GM19043 (cell line): Measurements from ENCODE around the gene TADA3.

ENCODE experiments used
- ATAC-seq: cut with Tn5 transposase; IDR thresholded peaks from one replicate; pipeline ENCODE4 v1.9.1; 2021; ENCODE audit warnings: low read depth; ENCODE audit not compliant: unreplicated experiment

Gene TADA3

DNA sequence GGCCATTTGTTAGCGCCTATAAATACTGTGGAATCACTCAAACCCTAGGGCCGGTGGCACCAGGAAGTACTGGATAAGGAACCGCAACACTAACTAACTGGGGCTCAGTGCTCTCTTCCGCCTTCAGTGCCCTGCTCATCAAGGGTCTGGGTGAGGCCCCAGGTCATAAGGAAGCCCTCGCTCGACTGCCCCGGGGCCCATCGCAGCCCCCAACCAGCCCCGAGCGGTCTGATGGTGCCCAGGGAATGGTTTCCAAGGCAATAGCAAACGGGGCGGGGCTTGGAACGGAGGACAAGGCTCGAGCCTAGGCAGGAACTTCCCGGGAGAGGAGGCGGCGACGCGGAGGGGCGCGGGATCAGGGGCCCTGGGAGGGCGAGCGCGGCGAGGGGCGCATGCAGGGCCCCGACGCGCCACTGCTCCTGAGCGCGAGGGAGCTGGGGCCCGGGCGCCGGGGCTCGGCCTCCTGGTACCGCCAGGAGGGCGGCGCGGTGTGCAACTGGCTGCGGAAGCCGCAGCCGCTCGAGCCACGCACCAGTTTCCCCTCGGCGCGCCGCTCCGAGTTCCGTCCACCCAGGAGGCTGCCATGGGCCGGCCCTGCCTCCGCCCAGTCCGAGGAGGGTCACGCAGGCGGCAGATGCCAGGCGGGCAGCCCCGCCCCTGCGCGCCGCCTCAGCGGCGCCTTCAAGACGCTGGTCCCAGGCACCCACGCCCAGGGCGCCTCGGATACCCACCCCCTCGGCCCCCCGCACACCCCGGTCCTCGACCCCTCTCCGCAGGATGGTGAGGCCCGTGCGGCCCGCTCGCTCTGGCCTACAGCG, 17.6 kb upstream of the TADA3 start, which contains the start of gene TTLL3:
TTLL3 (plus strand) TSS at position 648 of the 818 bp plus-strand sequence. CDS start 400 bp downstream, outside the sequence.
- peak; percentile 44 for ATAC-seq

GRCh38 chr3:9809239-9809614, 17.0 kb upstream of the TADA3 start:
- ATAC-seq = no peak

GRCh38 chr3:9808345-9809037, 16.2 kb upstream of the TADA3 start:
- no peak for ATAC-seq

- no peak for ATAC-seq
Observed at GRCh38 chr3:9807981-9808344, 15.7 kb upstream of the TADA3 start.

DNA sequence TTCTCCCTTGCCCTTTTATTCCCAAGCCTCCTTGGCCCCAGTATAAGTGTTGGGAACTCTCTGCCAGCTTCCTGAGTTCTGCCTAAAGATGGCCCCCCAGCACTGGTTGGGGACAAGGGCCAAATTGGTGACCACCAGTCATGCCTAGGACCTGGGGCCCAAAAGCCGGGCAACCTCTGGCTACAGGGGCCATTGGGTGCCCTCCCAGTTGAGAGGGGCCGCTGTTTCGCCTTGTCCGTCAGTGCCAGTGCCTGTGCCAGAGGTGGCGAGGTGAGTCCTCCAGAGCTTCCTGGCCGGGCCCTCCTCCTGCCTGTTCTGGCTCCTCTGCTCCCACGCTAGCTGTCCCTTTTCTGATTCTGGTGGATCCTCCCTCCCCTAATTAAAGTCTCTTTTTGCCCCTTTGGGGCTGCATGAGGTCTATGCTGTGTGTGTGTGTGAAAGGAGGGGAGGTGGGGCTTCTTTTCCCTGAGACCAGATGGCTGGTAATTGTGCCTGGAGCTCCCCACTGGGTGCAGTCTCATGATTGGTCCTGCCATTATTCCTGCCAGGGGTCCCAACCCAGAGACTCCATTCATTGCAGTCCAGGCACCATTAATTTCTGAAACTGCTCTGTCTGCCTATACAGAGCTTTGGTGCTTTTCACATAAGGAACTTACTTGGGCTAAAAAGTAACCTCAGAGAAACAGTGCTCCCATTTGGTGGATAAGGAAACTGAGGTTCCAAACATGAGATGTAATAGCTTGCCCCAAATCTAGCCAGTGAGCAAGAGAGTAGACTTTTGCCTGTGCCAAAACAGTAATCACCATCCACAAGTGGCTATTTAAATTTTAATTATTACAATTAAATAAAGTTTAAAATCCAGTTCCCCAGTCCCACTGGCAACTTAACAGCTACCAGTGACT, 14.7 kb upstream of the TADA3 start:
- ATAC-seq = no peak

- ATAC-seq = no peak
Observed at GRCh38 chr3:9806137-9806536, 13.9 kb upstream of the TADA3 start.

GRCh38 chr3:9804996-9805395, 12.7 kb upstream of the TADA3 start:
- no peak for ATAC-seq

- ATAC-seq = no peak
Observed at GRCh38 chr3:9803494-9803893, 11.2 kb upstream of the TADA3 start.

DNA sequence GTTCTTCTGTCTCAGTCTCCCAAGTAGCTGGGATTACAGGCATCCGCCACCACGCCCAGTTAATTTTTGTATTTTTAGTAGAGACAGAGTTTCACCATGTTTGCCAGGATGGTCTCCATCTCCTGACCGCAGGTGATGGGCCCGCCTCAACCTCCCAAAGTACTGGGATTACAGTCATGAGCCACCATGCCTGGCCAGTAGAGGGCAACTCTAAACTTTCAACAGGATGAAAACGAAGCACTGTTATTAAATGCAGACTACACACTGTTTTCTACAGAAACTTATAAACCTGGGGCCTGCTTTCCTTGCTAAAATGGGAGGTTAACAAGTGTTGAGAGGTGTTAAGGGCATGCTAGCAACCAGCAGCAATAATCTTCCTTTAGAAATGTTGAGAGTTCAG, 8.3 kb upstream of the TADA3 start:
- ATAC-seq = no peak

DNA sequence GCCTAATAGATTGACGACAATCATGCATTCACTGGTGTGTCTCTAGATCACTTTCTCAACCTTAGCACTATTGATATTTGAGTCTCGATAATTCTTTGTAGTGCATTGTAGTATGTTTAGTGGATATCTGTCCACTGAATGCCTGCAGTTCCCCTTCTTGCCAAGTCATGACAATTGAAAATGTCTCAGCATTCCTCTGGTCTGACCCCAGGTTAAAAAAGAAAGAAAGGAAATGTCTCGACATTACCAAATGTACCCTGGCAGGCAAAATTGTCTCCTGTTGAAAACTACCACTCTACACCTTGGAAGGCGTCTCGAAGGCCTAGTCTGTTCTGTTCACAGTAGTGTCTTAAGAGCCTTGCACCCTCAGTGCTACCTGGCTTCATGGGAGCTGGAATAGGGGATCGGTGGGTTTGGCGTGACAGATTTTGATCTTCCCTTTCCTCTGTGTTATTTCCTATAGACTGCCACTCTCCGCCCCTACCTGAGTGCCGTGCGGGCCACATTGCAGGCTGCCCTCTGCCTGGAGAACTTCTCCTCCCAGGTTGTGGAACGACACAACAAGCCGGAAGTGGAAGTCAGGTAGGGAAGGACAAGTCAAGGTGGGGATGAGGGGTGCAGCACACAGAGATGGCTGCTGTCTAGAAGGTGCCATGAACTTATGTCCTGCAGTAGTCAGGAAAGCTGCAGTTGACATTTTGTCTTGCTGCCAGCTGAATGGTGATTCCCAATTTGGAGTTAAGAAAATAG, 5.1 kb upstream of the TADA3 start:
- no peak for ATAC-seq

GRCh38 chr3:9795207-9795606, 2.9 kb upstream of the TADA3 start:
- no peak for ATAC-seq

- no peak for ATAC-seq
Observed at GRCh38 chr3:9794400-9794799, 2.1 kb upstream of the TADA3 start.

DNA sequence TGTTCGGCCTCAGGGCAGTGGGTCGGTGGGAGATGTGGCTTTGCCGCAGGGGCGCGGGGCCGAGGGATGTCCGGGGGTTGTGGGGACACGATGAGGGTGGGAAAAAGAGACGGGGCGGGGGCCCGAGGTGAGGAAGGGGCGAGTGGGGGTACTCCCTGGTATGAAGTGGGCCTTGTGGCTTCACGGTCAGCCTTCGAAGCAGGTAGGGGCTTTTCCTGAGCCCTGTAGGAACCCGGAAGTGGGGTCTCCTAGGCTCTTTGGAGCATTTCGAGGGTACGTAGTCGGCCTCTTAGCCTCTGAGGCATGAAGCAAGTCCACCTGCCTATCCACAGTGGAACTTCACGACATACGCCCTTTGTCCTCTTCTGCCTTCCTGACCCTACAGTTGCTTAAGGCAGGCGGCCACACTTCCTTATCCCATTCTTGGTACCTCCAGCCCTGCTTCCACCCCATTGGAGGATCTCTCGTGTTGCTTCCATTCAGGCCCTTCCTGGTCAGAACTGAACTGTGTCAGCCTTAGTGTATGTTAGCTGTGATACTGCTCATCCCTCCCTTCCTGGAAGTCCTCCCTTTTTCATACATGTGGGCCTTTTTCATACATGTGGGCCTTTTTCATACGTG, 998 bp upstream of the TADA3 start:
- no peak for ATAC-seq

- no peak for ATAC-seq
Observed at GRCh38 chr3:9791790-9792404, 376 bp downstream of the TADA3 start.

DNA sequence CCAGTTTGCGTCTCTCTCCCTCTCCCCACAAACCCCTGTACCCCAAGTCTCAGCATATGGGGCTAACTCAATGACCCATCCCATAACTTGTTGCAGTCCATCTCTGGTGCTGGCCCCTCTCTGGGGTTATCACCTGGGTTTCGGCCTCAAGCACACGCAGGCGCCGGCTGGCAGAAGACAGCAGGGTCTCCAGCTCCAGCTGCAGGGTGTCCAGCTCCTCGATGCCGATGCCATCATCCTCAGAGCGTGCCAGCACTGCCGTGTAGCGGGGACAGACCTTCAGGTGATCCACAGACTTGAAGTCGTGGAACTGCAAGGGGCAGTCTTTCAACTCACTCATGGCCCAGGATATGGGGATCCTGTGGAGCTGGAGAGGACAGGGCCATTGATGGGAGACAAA, 1.1 kb downstream of the TADA3 start:
- no peak for ATAC-seq

GRCh38 chr3:9787714-9788113, 4.6 kb downstream of the TADA3 start:
- ATAC-seq = no peak

- no peak for ATAC-seq
Observed at GRCh38 chr3:9786825-9787669, 5.2 kb downstream of the TADA3 start.

GRCh38 chr3:9786209-9786739, 6.0 kb downstream of the TADA3 start:
- ATAC-seq = no peak
